ENCODE data around the gene CAMK2D. TPM values are rescaled to one million over a fixed set of nuclear protein-coding genes. Genes with fewer than 3 reads are reported as not detected.

Gene CAMK2D
- total RNA-seq, 1 experiment from 2014 or later: 9.0 TPM

GRCh38 chr4:113694008-113694407 is 67.5 kb downstream of the CAMK2D start:
- H4K91ac ChIP-seq (ENCODE audit: insufficient read length, low read depth, low read length): no peak overlapping the region
- H3K56ac ChIP-seq (ENCODE audit: insufficient read length, low read depth, low read length): no peak overlapping the region
- TF ChIP-seq CTCF (conservative IDR thresholded peaks at IDR 0.05): no peak
- no peaks in the 10 kb centered on the region for H4K20me1 ChIP-seq (ENCODE audit: control insufficient read depth, insufficient read depth, insufficient read length)
- no peak overlapping the region for H3K14ac ChIP-seq (ENCODE audit: insufficient read depth, low read length)
- no peak overlapping the region for H4K5ac ChIP-seq (ENCODE audit: insufficient read length, low read depth, low read length)
- H2BK20ac ChIP-seq (ENCODE audit: low read depth, low read length, poor library complexity, severe bottlenecking): no peak overlapping the region
- H3K27ac ChIP-seq (ENCODE audit: insufficient read length, low read depth, low read length): no peak overlapping the region
- no peak for DNase-seq
- H3K9me3 ChIP-seq (ENCODE audit: control insufficient read depth, low read depth, low read length): no peaks in the 10 kb centered on the region
- H3K79me1 ChIP-seq (ENCODE audit: insufficient read depth, low read depth, low read length, poor library complexity, severe bottlenecking): no peaks in the 10 kb centered on the region
- H3K4me2 ChIP-seq (ENCODE audit: insufficient read depth, insufficient read length, low read length): no peak overlapping the region
- H3K23ac ChIP-seq (ENCODE audit: insufficient read length, low read depth, low read length): no peak overlapping the region
- H3K23me2 ChIP-seq (ENCODE audit: insufficient read length, low read depth, low read length, poor library complexity, severe bottlenecking): no peaks in the 10 kb centered on the region
- no peak overlapping the region for H4K8ac ChIP-seq (replicated peaks; ENCODE audit: insufficient read length, low read depth, low read length)
- Mint-ChIP-seq H3K36me3 (ENCODE audit: insufficient read depth in 1 of 3, low read depth in 3 of 3) (no peaks in the 10 kb centered on the region; a peak in 1 of 7 replicates), H3K4me3 (no peak overlapping the region), H3K9me3 (no peaks in the 10 kb centered on the region), H3K27me3 (ENCODE audit: low read depth) (no peaks in the 10 kb centered on the region), H3K27ac (no peak overlapping the region), H3K4me1 (no peaks in the 10 kb centered on the region)
- H2AK5ac ChIP-seq (ENCODE audit: insufficient read length, low read length): no peak overlapping the region
- no peak overlapping the region for H2BK120ac ChIP-seq (ENCODE audit: low read depth, low read length, poor library complexity, severe bottlenecking)
- no peak overlapping the region for H2BK5ac ChIP-seq (ENCODE audit: insufficient read length, low read length)
- H2AFZ ChIP-seq (ENCODE audit: low read length): no peak overlapping the region
- no peak overlapping the region for H3K18ac ChIP-seq (ENCODE audit: insufficient read length, low read depth, low read length)
- H3K9ac ChIP-seq (ENCODE audit: extremely low read depth, insufficient read length, low read length): no peak overlapping the region
- H2BK15ac ChIP-seq (ENCODE audit: low read depth, low read length): no peak overlapping the region
- no peaks in the 10 kb centered on the region; the same call in 1 of the 2 replicates for H3K4me1 ChIP-seq (ENCODE audit: insufficient read depth, low read length)
- no peak overlapping the region for H3K4ac ChIP-seq (ENCODE audit: low read depth, low read length)
- no peak overlapping the region for H3T11ph ChIP-seq (ENCODE audit: low read length)
- H2BK12ac ChIP-seq (ENCODE audit: insufficient read length, low read depth, low read length): no peak overlapping the region
- H3K27me3 ChIP-seq (ENCODE audit: insufficient read depth, low read length): no peaks in the 10 kb centered on the region
- H3K79me2 ChIP-seq (ENCODE audit: insufficient read depth, low read length): no peaks in the 10 kb centered on the region
- WGBS (ENCODE audit: extremely low coverage, insufficient read length, low lambda C conversion rate): 100% methylated on average over 1 of the region's 2 CpGs
